NCI-H1048 (cell line): Measurements from ENCODE around the gene ADGRD2.

Source experiments
- DNase-seq: peaks from one replicate; lab custom pipeline; 2025; lab: John Stamatoyannopoulos, UW

The ADGRD2 gene

GRCh38 chr9:124498040-124498439 is 47.8 kb downstream of the ADGRD2 start:
- no peak for DNase-seq

- no peak for DNase-seq
These were observed 48.4 kb downstream of the ADGRD2 start for GRCh38 chr9:124498499-124499146.

- no peak for DNase-seq
These were observed 49.0 kb downstream of the ADGRD2 start for GRCh38 chr9:124499216-124499615.

- no peak for DNase-seq
These were observed 50.0 kb downstream of the ADGRD2 start for GRCh38 chr9:124500028-124500795.

GRCh38 chr9:124500796-124501611 is 50.8 kb downstream of the ADGRD2 start:
- no peak for DNase-seq

- DNase-seq, result no peak
These were observed 51.6 kb downstream of the ADGRD2 start for GRCh38 chr9:124501771-124502320.

GRCh38 chr9:124502711-124503702 is 52.8 kb downstream of the ADGRD2 start:
- no peak for DNase-seq

GRCh38 chr9:124503713-124504529 is 53.7 kb downstream of the ADGRD2 start:
- DNase-seq, result no peak

- no peak for DNase-seq
These were observed 54.3 kb downstream of the ADGRD2 start for GRCh38 chr9:124504530-124505005.

GRCh38 chr9:124505006-124505900 is 55.0 kb downstream of the ADGRD2 start:
- no peak for DNase-seq

GRCh38 chr9:124505901-124506346 is 55.7 kb downstream of the ADGRD2 start:
- DNase-seq, result no peak

GRCh38 chr9:124506433-124506832 is 56.2 kb downstream of the ADGRD2 start:
- DNase-seq, result no peak

- DNase-seq, result no peak
These were observed 57.0 kb downstream of the ADGRD2 start, which contains the start of gene NR5A1 for GRCh38 chr9:124506931-124507879. TSS of gene NR5A1 (minus strand) at chr9:124507399. CDS start at chr9:124503395, 4,004 bp downstream.

GRCh38 chr9:124507880-124508423 is 57.7 kb downstream of the ADGRD2 start:
- no peak for DNase-seq

GRCh38 chr9:124510650-124511425 is 60.6 kb downstream of the ADGRD2 start:
- no peak for DNase-seq

- no peak for DNase-seq
These were observed 61.2 kb downstream of the ADGRD2 start for GRCh38 chr9:124511426-124511840.
